LNCAP (cell line): ENCODE results near the gene EEF1A2.

Source experiments
- TF ChIP-seq, protein P1 (sequence below): fragments of 450-650 bp; IDR thresholded peaks from 2 replicates; pipeline ENCODE4 v1.5.1; 2017; ENCODE audit warnings: mild to moderate bottlenecking

The EEF1A2 gene

DNA sequence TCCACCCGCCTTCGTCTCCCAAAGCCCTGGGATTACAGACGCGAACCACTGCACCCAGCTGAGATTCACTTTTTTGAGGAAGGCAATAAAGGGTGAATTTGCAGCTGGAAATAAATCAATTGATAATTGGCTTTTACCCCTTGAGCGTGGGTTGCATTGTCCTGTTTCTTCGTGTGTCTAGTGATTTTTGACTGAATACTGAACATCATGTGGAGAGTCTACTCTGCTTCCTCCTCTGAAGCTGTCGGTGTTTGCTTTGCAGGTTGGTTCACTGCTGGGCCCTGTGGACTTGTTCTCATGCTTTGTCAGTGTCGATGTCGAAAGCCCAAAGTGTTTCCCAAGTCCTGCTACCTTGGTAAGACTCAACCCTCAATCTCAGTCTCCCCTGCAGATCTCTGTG is 5.8 kb upstream of the EEF1A2 start:
- TF ChIP-seq, protein P1, sequence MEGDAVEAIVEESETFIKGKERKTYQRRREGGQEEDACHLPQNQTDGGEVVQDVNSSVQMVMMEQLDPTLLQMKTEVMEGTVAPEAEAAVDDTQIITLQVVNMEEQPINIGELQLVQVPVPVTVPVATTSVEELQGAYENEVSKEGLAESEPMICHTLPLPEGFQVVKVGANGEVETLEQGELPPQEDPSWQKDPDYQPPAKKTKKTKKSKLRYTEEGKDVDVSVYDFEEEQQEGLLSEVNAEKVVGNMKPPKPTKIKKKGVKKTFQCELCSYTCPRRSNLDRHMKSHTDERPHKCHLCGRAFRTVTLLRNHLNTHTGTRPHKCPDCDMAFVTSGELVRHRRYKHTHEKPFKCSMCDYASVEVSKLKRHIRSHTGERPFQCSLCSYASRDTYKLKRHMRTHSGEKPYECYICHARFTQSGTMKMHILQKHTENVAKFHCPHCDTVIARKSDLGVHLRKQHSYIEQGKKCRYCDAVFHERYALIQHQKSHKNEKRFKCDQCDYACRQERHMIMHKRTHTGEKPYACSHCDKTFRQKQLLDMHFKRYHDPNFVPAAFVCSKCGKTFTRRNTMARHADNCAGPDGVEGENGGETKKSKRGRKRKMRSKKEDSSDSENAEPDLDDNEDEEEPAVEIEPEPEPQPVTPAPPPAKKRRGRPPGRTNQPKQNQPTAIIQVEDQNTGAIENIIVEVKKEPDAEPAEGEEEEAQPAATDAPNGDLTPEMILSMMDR: no peak

DNA sequence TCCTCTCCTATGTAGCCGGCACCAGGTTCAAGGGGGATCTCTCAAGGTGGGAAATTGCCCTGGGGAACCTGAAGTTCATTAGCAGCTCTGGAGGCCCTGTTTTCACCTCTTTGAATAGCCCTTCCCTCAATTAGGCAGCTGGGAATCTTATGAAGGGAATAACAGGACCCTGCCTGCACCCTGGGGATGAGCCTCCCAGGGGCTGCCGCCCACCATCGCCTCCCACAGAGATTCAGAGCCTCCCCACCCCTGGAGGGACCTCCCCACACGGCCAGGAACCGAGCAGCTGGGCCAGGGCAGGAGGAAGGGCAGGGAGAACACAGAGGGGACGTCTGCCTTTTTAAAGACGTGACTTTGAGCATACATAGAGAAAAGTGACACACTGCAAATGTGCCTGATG is 4.6 kb upstream of the EEF1A2 start:
- TF ChIP-seq, protein P1: no peak

DNA sequence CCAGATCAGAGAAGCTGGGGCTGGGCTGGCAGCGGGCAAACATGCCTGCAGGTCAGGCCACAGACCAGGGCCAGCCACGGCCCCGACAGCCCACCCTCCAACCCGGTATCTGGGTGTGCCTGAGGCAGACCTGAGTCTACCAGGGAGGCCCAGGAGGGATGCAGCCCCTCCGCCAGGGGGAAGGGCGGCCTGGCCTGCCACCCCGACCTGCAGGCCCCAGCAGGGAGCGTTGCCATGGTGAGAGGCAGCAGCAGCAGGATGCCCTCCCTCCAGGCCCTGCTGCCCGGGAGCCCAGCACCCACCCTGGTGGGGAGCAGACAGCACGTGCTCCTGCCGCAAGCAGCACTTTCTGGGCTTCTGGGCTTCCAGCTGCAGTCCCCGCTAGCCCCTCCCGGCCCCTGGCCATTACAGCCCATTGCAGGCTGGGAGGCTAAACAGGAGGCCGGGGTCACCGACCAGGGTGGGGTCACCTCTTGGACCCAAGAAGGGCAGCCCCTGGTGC is 3.8 kb upstream of the EEF1A2 start:
- TF ChIP-seq, protein P1: no peak

DNA sequence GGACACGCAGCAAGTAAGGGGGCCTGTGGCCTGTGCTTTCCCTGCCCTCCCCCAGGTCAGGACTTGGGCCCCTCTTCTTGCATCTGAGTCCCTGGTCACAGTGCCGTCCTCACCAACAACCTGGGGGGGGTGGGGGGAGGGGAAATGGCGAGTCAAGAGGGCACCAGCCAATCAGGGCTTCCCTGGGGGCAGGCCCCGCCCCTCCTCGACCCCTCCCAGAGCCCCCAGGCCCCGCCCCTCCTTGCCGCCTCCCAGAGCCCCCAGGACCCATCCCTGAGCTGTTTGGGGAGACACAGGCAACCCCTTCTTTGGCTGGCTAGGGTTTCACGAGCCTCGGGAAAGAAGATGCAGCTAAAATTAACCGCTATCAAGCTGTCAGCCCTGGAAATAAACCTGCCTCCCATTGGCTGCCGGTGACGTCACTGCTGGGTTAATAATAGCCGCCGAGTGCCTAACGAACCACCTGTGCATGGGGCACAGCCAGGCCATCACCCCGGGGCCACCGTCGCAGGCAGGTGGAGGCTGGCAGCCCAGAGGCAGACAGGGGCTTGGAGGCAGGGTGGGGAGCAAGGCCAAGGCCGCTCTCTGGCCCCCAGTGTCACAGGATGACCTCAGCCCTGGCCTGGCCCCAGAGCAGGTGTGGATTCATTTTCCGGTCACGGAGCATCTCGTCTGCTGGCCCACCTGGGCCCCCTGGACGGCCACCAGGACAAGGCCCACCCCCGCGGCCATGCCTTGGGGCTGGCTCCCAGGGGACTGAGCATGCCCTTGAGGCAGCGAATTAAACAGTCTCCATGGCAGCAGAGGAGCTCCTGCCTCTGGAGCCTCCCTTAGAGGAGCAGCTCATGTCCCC is 3.2 kb upstream of the EEF1A2 start:
- TF ChIP-seq, protein P1: no peak

DNA sequence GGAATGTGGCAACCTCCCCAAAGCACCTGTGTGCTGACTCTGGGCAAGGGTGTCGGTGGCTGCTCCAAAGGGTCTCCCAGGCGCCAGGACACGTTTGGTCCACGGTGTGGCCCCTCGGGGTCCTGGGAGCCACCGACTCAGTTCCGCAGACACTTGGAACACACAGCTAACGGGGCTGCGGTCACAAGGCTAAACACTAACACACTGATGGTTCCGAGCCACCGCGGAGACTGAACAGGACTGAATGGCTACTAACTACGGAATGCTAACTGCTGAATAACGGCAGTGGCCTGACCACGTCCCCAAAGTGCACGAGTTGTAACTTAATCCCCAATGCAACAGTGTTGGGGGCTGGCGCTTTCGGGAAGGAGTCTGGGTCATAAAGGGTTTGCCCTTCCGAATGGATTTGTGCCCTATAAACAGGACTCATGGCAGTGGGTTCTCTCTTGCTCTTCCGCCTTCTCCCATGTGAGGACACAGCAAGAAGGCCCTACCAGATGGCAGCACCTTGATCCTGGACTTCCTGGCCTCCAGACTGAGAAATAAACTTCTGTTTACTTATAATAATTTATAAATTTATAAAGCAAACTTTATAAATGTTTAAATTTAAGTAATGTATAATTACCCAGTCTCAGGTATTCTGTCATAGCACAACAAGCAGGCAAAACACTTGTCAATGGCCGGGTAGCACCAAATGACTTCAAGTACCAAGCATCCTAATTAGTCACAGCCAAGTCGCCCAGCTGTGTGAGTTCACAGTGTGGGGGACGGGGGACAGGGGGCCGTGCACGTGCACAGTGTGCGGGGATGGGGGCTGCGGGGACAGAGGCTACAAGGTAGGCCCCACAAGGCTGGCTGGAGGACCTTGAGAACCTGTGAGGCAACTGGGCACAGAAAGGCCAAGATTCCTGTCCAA is 2.3 kb upstream of the EEF1A2 start:
- TF ChIP-seq, protein P1: no peak

DNA sequence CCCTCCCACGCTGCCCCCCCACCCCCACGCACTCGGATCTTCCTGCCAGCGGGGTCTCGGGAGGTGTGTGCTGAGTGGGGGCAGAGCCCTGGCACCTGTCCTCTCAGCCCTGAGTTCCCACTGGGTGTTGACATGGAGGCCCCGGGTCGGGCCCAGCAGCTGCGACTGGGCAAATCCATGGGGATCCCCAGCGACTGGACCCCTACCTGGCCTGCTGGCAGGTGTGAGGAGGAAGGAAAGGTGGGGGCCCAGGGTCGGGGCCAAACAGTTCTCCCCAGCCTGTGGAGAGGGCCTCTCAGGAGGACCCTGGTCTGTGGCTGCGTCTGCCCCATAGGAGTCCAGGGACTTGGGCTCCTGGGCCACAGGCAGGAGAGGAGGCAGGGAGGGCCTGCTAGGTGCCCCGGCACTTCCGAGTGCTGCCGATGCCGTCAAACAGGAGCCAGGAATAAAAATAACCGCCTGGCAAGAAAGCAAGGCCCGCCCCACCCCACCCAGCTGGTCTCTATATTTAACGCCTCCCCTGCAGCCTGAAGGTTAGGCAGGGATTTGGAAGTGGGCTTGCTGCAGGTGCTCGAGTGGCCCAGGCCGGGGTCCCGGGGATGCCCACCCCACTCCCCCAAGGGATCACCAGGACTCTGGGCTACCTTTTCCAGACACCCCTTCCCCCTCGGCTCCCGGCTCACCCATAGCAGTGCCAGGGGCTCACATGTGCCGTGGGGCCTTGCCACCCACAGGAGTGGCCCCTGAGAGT is 1.4 kb upstream of the EEF1A2 start:
- TF ChIP-seq, protein P1: no peak
